Activated CD4-positive, CD25-positive, alpha-beta regulatory T cell treated with anti-CD3 and anti-CD28 coated beads, Interleukin-2, amount 50 U/mL, for 16 hours (primary cell): ENCODE measurements around the gene ZBED2.
"Not testable (repeated sequence)": the region's sequence is repeated elsewhere in the genome, so short reads cannot be mapped to it uniquely, and the experiment has no call there.

Source experiments
- DNase-seq: peaks from one replicate; pipeline ENCODE4 v3.0.0-alpha.2; 2020; ENCODE audit warnings: low read depth, low spot score

ZBED2 gene

DNA sequence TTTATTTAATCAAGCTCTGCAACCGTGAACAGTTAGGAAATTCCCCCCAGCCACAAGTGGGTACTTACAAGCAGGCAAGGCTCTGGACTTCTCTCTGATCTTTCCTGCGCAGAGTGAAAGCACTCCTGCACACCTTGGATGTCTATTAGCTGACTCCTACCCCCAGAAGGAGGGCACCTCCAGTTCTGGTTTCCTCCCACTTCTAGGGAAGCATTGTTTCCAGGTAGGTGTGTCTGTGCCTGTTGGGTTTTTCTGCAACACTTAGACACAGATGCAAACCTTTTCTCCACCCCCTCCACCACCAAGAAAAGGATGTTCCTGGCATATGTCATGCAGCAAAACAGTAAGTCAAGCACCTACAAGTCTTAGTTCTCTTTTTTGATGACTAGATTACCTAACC, at the start of gene ZBED2:
TSS of gene ZBED2 (minus strand) at position 115 of the 400 bp plus-strand sequence. CDS start 1,145 bp downstream, outside the sequence.
- no peak for DNase-seq

- DNase-seq: no peak
These were observed 44.2 kb upstream of the ZBED2 start for GRCh38 chr3:111639316-111639715.

GRCh38 chr3:111636366-111636885, 41.3 kb upstream of the ZBED2 start:
- no peak for DNase-seq

DNA sequence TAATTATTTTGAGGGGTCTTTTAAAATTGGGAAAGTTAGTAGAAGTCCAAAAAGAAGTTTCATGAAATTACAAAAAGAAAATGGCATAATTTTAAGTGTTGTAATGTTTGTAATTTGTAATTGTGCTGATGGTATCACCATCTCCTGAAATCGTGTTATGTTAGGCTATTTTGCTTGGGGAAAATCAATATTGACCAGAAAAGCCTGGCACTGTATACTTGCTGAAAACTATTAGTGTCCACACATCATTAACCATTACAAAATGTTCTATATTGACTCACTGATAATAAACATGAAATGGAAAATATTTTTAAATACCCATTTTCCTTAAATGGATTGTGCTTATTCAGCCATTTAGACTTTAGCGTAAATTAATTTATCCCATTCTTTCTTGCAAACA, 40.3 kb upstream of the ZBED2 start:
- DNase-seq: no peak

GRCh38 chr3:111630638-111631037, 35.5 kb upstream of the ZBED2 start:
- not testable (repeated sequence) for DNase-seq

DNA sequence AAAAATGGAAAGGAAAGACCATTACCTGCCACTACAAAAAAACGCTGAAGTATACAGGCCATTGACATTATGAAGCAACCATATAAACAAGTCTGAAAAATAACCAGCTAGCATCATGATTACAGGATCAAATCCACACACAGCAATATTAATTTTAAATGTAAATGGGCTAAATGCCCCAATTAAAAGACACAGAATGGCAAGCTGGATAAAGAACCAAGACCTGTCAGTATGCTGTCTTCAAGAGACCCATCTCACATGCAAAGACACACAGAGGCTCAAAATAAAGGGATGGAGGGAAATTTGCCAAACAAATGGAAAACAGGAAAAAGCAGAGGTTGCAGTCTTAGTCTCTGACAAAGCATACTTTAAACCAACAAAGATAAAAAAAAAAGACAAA, 33.9 kb upstream of the ZBED2 start:
- not testable (repeated sequence) for DNase-seq

DNA sequence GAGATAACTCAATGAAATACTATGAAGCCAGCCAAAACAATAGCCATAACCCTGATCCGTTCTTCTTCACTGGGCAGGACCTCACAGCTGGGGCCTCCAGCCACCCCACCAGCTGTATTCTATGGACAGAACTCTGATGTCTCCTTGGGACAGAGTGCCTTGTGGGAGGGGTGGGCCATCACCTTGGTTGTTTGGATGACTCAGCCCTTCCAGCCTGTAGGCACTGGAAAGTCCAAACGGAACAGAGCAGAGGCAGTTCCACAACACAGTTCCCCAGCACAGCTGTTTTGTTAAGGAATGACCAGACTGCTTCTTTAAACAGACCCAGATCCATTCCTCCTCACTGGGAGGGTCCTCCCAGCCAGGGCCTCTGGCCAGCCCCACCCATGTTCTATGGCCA, 31.9 kb upstream of the ZBED2 start:
- DNase-seq: no peak

GRCh38 chr3:111621535-111621934, 26.4 kb upstream of the ZBED2 start:
- no peak for DNase-seq

DNA sequence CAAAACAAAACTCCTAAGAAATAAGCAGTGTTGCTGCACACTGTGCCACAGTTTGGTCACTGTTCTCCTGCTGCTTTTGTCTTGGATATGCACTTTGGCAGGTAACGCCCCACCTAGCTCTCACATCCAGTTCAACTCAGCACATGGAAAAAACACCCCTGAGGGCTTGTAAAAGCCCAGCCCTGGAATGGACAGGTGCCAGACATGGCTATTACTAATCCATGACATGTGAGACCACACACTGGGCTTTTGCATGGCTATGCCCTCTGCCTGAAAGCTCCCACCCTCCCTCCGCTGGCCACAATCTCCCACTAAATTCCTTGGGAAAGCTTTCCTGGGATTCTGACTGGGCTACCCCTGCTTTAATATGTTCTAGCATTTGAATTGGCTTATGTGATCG, 24.7 kb upstream of the ZBED2 start:
- no peak for DNase-seq

DNA sequence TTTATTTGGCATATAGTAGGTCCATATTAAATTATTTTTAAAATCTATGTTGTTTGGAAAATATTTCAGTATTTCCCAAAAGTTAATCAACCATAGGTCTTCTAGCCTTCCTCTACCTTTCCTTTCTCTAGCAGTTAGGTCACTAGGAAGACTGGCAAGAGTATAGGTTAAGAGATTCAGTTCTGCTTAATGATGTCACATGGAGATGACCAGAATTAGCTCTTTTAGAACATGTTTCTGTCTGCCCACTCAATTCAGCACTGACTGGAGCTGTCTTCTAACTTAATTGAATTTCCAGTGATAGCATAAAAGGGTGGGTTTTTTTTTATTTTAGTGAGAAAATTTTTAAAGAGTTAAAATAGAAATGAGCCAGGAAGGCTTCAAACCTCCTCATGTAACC, 23.8 kb upstream of the ZBED2 start:
- DNase-seq: no peak

- DNase-seq: no peak
These were observed 22.9 kb upstream of the ZBED2 start for GRCh38 chr3:111617912-111618601.

- no peak for DNase-seq
These were observed 22.3 kb upstream of the ZBED2 start for GRCh38 chr3:111617406-111617805.

DNA sequence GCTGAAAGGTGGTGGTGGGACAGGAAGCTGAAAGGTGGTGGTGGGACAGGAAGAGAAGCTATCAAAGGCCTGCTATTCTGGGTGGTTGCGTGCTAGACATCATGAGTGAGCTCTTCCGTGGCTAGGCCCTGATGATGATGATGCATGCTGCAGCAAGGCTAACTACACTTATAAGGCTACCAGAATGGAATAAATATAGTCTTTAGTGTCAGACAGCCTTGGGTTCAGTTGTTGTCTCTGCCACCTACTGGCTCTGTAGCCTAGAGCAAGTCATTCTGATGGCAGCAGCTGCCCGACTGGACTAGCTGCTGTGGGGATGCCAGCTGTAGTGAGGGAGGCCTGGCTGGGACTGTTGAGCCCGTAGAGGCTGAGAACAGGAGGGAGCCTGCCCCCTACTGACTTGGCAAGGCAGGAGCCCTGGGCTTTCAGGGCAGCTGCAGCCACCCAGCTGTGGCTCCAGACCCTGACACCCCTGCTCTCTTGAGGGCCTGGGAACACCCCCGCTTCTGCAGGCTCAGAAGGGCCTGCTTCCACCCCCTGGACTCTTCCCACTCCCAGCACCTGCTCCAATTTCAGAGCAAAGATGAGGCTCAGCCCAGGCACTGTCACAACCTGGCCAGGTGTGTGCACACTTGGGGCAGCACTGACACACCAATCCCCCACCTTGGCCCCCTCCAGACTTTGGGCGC, 21.4 kb upstream of the ZBED2 start:
- DNase-seq: peak; percentile 20

GRCh38 chr3:111615880-111616279, 20.7 kb upstream of the ZBED2 start:
- DNase-seq: no peak

DNA sequence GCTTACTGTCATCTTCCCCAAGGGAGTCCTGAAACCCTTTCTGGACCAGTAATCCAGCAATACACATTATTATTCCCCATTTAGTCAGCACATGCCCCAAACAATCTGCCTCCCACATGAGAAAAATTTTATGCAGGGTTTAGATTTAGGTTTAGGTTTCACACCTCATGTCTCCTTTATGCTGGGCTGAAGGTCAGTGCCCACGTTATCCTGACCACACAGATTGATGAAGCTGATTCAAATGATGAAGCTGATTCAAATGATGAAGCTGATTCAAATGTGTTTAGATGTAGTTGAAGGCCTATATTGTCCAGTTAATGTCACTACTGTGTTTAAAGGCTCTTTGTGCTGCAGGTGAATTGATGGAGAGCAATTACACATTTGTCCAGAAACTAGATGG, 18.1 kb upstream of the ZBED2 start:
- DNase-seq: no peak

DNA sequence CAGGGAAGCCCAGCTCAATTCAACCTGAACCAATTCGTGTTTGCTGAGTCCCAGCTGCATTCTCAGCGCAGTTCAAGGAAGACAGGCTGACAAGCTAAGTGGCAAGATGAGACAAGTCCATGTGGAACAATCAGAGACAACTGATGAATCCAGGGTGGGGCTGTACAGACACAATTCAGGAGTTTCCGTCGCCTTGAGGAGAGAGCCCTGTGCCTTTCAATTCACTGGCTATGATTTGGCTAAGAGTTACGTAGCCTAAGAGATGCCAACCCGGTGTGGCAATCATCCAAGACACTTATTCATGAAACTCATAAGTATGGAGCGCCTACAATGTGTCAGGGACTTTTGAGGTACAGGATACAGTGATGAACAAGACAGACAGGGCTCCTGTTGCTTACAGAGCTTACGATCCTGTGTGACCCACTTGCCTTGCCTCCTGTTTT, 15.5 kb upstream of the ZBED2 start:
- DNase-seq: no peak

- DNase-seq: peak; percentile 47
These were observed 15.0 kb upstream of the ZBED2 start for GRCh38 chr3:111610189-111610588.

DNA sequence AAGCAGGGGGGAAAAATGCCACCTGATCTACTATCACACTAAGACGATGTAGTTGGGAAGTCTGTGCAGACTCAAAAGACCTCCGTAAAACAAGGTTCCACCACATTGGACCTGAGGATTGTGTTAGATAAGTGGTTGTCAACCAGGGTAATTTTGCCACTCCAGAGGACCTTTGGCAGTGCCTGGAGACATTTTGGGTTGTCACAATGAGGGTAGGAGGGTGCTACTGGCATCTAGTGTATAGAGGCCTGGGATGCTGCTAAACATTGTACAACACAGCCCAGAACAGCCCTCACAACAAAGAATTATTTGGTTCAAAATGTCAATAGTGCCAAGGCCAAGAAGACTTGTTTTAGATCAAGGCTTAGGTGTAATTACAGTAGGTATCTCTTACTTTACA, 14.6 kb upstream of the ZBED2 start:
- no peak for DNase-seq

DNA sequence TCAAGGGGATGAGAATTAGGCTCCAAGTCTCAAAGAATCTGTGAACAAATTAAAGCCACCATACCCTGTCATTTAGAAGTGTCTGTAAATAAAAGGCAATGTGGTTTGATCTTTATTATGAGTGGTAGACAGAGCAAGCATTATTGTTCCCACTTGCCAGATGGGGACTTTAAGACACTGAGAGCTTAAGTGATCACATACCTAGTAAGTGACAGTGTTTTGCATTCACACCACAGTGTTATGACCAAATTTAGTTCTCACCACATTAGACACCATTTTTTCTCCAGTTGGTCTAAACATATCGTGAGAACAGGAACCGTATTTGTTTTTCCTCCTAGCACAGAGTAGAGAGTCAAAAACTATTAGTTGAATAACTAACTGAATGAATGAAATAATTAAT, 13.2 kb upstream of the ZBED2 start:
- no peak for DNase-seq

GRCh38 chr3:111607240-111607920, 12.2 kb upstream of the ZBED2 start:
- DNase-seq: no peak

- no peak for DNase-seq
These were observed 10.3 kb upstream of the ZBED2 start for GRCh38 chr3:111605493-111605892.

DNA sequence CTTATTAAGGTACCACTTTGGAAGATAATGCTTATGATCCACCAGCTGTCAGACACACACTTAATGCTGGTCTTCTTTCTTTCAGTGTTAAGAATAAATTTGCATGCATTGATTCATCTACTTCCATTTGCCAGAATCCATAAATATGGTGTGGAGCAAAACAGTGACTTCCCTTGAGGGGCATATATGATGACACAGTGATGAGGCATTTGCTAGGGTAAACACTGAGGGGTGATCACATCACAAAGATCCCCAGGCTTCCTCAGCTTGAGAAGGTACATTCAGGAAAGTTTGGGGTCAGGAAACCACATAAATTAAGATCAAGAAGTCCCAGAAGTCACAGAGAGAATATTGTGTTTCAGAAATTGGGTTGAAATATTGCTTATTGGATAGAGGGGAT, 9.9 kb upstream of the ZBED2 start:
- DNase-seq: no peak

GRCh38 chr3:111604119-111604518, 9.0 kb upstream of the ZBED2 start:
- no peak for DNase-seq
